ENCODE data around the gene CBX7.

The CBX7 gene

GRCh38 chr22:39090426-39091064, 61.9 kb downstream of the CBX7 start:
- DNase-seq, result no peak

DNA sequence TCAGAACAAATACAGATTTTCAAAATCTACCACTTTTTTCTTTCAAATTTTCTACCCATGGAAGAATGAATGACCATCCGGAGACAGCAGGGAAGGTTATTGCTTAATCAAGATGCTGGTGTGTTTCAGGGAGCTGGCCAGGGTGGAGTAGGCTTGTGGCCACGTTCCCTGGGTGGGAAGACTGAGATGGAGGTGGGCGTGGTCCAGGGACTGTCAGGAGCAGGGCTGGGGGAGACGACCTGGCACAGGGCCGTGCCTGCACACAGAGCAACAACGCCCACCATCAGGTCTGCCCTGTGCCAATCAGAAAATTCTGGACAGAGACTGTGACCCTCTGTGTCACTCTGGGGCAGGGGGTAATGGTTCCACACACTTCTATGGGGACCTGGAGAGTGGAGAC, 62.6 kb downstream of the CBX7 start:
- DNase-seq, result no peak

- no peak for DNase-seq
Measured at GRCh38 chr22:39088685-39089032, 63.8 kb downstream of the CBX7 start.

DNA sequence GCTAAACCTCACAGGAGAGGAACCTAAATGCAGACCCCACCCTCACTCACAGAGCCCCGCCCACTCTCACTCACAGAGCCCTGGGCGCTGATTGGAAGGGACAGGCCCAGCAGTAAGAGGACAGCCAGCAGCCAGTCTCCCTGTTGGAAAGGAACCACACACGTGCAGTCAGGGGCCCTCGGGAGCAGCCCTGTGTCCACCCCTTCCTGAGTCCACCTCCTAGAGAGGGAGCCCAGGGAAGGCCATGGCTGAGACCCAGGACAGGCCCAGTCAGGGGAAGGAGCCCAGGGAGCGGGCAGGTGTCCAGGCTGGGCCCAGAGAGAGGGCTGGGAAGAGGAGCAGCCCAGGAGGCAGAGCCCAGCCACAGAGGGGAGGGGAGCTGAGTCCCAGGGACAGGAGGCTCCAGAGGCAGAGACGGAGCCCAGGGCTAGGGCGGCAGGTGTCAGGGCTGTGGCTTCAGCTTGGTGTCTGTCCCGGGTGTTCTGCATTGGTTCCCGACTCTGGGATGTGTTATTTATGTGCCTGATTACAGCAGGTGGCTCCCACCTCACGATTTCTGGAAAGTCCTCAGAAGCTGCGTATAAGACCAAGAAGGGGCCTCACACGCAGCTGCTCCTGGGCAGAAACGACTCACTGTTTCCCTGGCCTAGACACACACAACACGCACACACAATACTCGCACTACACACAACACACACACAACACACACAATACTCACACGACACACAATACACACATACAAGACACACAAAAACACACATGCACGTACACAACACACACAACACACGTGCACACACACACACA, 64.4 kb downstream of the CBX7 start:
- no peak for DNase-seq

DNA sequence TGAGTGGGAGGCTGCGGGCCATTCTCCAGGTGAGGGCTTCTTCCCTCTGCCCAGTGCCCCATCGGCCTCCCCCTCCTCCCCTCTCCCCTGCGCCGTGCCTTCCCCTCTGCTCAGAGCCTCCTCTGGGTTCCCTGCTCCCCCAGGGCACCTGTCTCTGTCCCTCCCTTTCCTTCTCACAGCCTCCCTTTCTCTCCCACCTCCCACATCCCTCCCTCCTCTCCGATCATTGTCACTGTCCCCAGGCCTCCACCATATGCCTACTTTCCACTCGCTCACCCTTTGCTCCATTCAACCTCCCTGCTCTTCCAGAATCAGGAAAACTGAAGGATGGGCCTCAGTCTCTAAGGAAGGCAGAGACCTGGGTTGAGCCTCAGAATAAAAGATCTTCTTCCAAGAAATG, 65.4 kb downstream of the CBX7 start:
- DNase-seq, result no peak

GRCh38 chr22:39084666-39085065, 67.8 kb downstream of the CBX7 start:
- no peak for DNase-seq

DNA sequence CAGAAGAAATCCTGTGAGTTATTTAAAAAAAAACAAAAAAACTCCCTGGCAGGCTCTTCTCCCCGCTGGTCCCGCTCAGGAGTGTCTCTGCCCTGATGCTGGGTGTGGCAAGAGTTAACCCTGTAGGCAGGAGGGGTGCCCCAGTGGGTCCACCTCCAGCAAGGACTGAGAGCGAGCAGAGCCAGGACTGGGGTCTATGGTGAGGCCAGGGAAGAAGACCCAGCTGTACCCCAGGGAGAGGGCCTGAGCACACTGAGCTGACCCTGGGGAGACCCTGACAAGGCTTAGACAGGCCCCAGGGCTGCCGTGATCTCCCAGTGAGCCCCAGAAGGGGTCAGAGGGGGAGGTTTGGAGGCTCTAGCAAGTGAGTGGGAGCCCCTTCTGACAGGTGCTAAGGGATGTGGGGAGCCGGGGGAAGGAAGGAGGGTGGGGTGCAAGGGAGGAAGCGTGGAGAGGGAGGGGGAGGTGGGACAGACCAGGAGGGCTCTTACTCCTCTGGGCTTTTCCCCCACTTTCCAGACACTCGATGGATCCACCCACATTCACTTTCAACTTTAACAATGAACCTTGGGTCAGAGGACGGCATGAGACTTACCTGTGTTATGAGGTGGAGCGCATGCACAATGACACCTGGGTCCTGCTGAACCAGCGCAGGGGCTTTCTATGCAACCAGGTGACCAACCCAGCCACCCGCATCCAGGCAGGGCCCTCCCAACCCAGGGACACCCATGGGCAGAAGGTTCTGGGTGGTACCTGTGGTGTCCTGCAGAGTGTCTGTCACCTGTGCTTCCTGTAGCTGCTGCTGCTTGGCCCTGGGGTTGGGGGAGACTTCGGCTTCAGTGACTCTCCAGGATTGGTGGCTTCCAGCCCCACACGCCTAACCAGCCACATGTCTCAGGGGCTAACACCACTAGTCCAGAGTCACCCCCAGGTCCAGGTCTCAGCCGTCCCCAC, 69.0 kb downstream of the CBX7 start:
- no peak for DNase-seq

DNA sequence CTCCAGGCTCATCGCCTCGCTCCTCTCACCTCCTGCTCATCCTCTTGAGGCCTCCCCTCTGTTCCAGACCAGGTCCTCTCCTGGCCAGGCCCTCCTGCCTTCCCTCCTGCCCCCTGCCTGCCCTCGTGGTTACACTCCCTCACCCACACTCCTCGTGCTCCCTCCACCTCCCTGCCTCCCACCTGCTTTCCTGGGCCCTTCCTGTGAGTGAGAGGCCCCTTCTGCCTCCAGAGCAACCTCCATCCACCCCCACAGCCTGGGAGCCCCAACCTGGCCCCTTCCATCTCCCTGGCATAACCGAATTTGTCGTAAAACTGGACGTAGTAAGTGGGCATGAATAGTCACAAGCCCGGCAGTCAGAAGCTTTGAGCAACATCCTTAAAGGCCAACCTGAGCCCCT, 70.9 kb downstream of the CBX7 start:
- no peak for DNase-seq

DNA sequence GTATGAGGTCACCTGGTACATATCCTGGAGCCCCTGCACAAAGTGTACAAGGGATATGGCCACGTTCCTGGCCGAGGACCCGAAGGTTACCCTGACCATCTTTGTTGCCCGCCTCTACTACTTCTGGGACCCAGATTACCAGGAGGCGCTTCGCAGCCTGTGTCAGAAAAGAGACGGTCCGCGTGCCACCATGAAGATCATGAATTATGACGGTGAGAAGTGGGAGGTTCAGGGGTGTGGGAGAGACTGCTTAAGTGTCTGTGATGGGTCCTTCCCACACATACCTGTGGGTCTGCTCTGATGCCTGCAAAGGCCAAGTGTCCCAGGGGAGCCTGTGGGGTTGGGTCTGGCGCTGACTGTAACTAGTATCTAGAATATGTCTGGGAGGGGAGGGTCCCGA, 71.5 kb downstream of the CBX7 start:
- DNase-seq, result no peak
